Measurements from ENCODE around the gene TMC5. TPM values are rescaled to one million over a fixed set of nuclear protein-coding genes. Genes with fewer than 3 reads are reported as not detected.

TMC5 gene
- total RNA-seq, 6 donors from 2014 or later, result 37.1 to 99.5 (median 62.4) TPM

GRCh38 chr16:19415918-19416317 lies 1.8 kb upstream of the TMC5 start:
- Histone ChIP-seq H3K4me3 (no peak overlapping the region), H3K36me3 (no peaks in the 10 kb centered on the region), H3K4me1 (peaks cover 0 to 20% (median 8%) of the 10 kb centered on the region in 4 donors), H3K9me3 (no peaks in the 10 kb centered on the region), H3K27me3 (peaks cover 0 to under 1% (median 0%) of the 10 kb centered on the region in 4 donors), H3K27ac (peak overlapping the region in 3 of 4 donors; percentile 38 to 71 (median 54))
- 49 to 68% methylated on average over 2 of the region's 2 CpGs for WGBS, 2 donors
- TF ChIP-seq EP300 (IDR thresholded peaks at IDR 0.05), result no peak
- no peak for TF ChIP-seq POLR2A (IDR thresholded peaks at IDR 0.05)
- TF ChIP-seq CTCF (IDR thresholded peaks at IDR 0.05), result no peak
- TF ChIP-seq POLR2AphosphoS5 (IDR thresholded peaks at IDR 0.05), result no peak
- DNase-seq, result no peak
- no peak for ATAC-seq (ENCODE audit: low FRiP score in 2 of 2)

- no peak for TF ChIP-seq POLR2AphosphoS5 (IDR thresholded peaks at IDR 0.05)
- no peak for TF ChIP-seq EP300 (IDR thresholded peaks at IDR 0.05)
- Histone ChIP-seq H3K9me3 (no peaks in the 10 kb centered on the region), H3K27ac (peak overlapping the region; percentile 3 to 72 (median 36)), H3K27me3 (no peaks in the 10 kb centered on the region), H3K4me1 (peaks cover 0 to 13% (median 6%) of the 10 kb centered on the region in 4 donors), H3K36me3 (no peaks in the 10 kb centered on the region), H3K4me3 (peak overlapping the region in 2 of 4 donors; percentile 17 to 37)
- no peak for DNase-seq
- ATAC-seq (ENCODE audit: low FRiP score in 2 of 2), result no peak
- 85% methylated on average over 4 of the region's 4 CpGs for WGBS, 2 donors
These were observed 517 bp downstream of the TMC5 start for GRCh38 chr16:19418200-19418599.

GRCh38 chr16:19419698-19420075 lies 2.0 kb downstream of the TMC5 start:
- H3K9me3 ChIP-seq, result no peaks in the 10 kb centered on the region
- TF ChIP-seq POLR2AphosphoS5 (IDR thresholded peaks at IDR 0.05) (no peak), EP300 (IDR thresholded peaks at IDR 0.05) (no peak), POLR2A (IDR thresholded peaks at IDR 0.05) (no peak), CTCF (IDR thresholded peaks at IDR 0.05) (no peak)
- 90 to 91% methylated on average over 9 of the region's 9 CpGs for WGBS, 2 donors
- H3K27ac ChIP-seq, result no peak overlapping the region
- H3K4me3 ChIP-seq, result no peak overlapping the region
- no peaks in the 10 kb centered on the region for H3K27me3 ChIP-seq
- ATAC-seq (ENCODE audit: low FRiP score in 2 of 2), result no peak
- H3K4me1 ChIP-seq, result peaks cover 0 to 13% (median 3%) of the 10 kb centered on the region in 4 donors
- no peak for DNase-seq
- no peaks in the 10 kb centered on the region for H3K36me3 ChIP-seq

- H3K4me1 ChIP-seq, result peaks cover 0 to 13% (median 2%) of the 10 kb centered on the region in 4 donors
- peak overlapping the region in 1 of 4 donors; percentile 11 for H3K27ac ChIP-seq
- no peaks in the 10 kb centered on the region for H3K9me3 ChIP-seq
- WGBS, 2 donors, result 92 to 96% methylated on average over 8 of the region's 8 CpGs
- H3K36me3 ChIP-seq, result no peaks in the 10 kb centered on the region
- no peak for DNase-seq
- TF ChIP-seq EP300 (IDR thresholded peaks at IDR 0.05) (no peak), POLR2A (IDR thresholded peaks at IDR 0.05) (no peak), CTCF (IDR thresholded peaks at IDR 0.05) (no peak), POLR2AphosphoS5 (IDR thresholded peaks at IDR 0.05) (no peak)
- H3K27me3 ChIP-seq, result no peaks in the 10 kb centered on the region
- no peak for ATAC-seq (ENCODE audit: low FRiP score in 2 of 2)
- H3K4me3 ChIP-seq, result no peak overlapping the region
These were observed 6.8 kb downstream of the TMC5 start for GRCh38 chr16:19424478-19424877.

GRCh38 chr16:19430345-19430744 lies 12.7 kb downstream of the TMC5 start:
- Histone ChIP-seq H3K27me3 (no peaks in the 10 kb centered on the region), H3K9me3 (no peaks in the 10 kb centered on the region), H3K4me3 (no peak overlapping the region), H3K27ac (peak overlapping the region; percentile 48 to 80 (median 74)), H3K4me1 (peaks cover 6 to 37% (median 16%) of the 10 kb centered on the region in 4 donors), H3K36me3 (no peaks in the 10 kb centered on the region)
- TF ChIP-seq EP300 (IDR thresholded peaks at IDR 0.05) (no peak), POLR2AphosphoS5 (IDR thresholded peaks at IDR 0.05) (no peak), CTCF (IDR thresholded peaks at IDR 0.05) (no peak), POLR2A (IDR thresholded peaks at IDR 0.05) (no peak)
- ATAC-seq (ENCODE audit: low FRiP score in 2 of 2) (no peak), DNase-seq (peak in 1 of 2 donors; percentile 52)
- 70 to 74% methylated on average over 3 of the region's 3 CpGs for WGBS, 2 donors

Measured in upper lobe of left lung (tissue), 6 donors.